Stimulated activated CD4-positive, alpha-beta T cell treated with anti-CD3 and anti-CD28 coated beads, Interleukin-15, amount 100 ng/mL, for 48 hours (primary cell): ENCODE measurements around the gene CDT1.

ENCODE experiments used
- DNase-seq, 2 donors: peaks; one replicate each; pipeline ENCODE4 v3.0.0-alpha.2; 2020; ENCODE audit warnings: low read depth in 2 of 2

The CDT1 gene

DNA sequence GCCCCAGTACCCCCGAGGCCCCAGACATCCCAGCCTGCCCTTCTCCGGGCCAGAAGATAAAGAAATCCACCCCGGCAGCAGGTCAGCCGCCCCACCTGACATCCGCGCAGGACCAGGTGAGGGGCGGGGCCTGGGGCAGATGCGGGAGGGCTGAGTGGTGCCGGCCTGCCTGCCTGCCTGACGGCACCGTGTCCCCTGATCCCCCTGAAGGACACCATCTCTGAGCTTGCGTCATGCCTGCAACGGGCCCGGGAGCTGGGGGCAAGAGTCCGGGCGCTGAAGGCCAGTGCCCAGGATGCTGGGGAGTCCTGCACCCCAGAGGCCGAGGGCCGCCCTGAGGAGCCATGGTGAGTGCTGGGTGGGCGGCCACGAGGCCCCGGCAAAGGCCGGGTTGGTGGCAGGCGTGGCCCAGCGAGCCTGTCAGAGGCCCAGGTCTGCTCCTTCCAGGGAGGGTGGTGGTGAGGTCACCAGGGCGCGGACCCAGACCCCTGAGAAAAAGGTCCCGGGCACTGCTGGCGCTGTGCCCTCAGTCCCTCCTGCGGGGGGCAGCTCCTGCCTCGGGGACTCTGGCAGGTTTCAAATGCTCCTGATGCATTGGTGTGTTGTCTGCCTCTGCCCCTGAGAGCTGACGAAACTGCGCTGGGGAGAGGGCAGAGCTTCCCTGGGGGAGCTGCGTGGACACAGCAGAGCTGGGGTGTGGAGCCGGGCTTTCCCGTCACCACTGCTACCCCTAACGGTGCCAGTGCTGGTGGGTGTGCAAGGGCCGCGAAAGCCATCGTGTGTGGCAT is 1.2 kb downstream of the CDT1 start:
- no peak for DNase-seq

- DNase-seq: no peak
These were observed 1.7 kb downstream of the CDT1 start for GRCh38 chr16:88805340-88805715.

GRCh38 chr16:88805887-88806393 is 2.4 kb downstream of the CDT1 start:
- DNase-seq: no peak

- DNase-seq: no peak
These were observed 3.0 kb downstream of the CDT1 start for GRCh38 chr16:88806491-88807111.

- DNase-seq: no peak
These were observed 3.6 kb downstream of the CDT1 start for GRCh38 chr16:88807142-88807625.

- DNase-seq: no peak
These were observed 4.3 kb downstream of the CDT1 start for GRCh38 chr16:88807626-88808453.

- DNase-seq: no peak
These were observed 5.6 kb downstream of the CDT1 start for GRCh38 chr16:88809068-88809675.

GRCh38 chr16:88809676-88810165 is 6.1 kb downstream of the CDT1 start:
- DNase-seq: no peak

GRCh38 chr16:88810166-88810911 is 6.8 kb downstream of the CDT1 start:
- no peak for DNase-seq

DNA sequence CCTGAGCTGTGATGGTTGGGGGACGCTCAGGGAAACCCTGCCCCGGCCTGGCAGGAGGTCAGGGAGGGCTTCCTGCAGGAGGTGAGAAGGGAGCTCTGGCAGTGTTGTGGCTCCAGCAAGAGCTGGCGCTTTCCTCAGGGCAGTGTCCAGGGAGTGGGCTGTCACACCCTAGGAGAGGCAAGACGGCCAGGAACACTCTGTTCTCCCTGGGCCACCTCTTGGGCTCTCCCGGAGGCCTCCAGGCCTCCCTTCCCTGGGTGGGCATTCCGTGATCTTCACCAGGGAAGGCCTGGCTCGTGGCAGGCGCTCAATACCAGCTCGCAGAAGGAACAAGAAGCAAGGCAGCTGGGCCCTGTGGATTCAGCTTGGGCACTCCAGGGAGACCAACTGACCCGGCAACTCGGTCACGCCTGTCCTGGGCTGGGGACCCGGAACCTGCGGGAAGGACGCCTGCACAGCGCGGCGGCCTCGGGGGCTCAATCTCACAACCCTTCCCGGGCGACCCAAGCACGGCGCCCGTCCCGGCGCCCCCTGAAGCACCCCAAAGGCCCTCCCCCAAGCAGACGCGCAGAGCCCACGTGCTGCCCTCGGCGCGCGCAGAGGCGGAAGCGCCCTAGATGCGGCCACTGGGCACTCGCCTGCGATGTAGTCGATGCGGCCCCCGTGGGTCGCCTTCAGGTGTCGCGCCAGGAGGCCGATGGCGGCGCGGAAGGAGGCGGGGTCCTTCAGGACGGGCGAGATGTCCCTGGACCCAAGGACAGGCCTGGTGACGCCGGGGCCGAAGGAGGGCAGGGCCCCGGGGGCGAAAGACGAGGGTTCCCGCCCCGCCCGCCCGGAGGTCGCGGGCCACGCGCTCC is 7.6 kb downstream of the CDT1 start:
- no peak for DNase-seq

GRCh38 chr16:88811769-88812512 is 8.4 kb downstream of the CDT1 start, which contains the start of gene APRT:
Gene APRT (minus strand): TSS chr16:88811928. CDS start chr16:88811899, 29 bp downstream.
- DNase-seq: peak; percentile 93 to 97

GRCh38 chr16:88812513-88813268 is 9.1 kb downstream of the CDT1 start:
- no peak for DNase-seq

- no peak for DNase-seq
These were observed 9.9 kb downstream of the CDT1 start for GRCh38 chr16:88813269-88814143.

DNA sequence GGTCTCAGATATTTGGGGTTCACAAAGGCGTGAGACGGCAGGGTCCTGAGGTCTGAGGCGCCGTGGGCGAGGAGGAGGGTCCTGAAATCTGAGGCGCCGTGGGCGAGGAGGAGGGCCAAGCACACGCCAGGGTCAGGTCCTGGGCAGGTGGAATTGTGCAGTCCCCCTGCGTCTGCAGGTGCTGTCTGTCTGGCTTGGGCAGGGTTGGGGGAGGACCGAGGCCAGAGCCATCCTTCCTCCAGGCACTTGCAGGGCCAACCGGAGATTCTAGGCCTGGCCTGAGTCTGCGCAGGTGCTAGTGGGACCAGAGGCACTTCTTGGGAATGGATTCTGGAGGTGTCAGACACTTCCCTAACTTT is 10.5 kb downstream of the CDT1 start:
- DNase-seq: no peak

DNA sequence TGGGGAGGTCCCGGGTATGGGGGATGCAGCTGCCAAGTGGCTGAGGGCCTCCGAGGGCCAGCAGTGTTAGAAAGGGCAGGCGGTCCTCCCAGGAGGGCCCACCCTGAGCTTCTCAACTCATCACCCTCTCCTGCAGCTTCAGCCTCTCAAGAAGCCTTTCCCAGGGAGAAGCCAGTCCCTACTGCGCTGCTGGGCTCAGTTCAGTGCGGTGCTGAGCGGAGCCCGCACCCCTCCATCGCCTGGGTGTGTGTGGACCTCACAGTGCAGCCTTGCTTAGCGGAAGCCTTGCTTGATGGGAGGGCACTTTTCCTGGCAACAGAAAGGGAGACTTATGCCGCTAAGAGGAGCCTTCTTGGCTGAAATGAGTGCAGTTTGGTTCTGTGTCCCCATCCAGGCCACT is 11.6 kb downstream of the CDT1 start:
- DNase-seq: no peak

DNA sequence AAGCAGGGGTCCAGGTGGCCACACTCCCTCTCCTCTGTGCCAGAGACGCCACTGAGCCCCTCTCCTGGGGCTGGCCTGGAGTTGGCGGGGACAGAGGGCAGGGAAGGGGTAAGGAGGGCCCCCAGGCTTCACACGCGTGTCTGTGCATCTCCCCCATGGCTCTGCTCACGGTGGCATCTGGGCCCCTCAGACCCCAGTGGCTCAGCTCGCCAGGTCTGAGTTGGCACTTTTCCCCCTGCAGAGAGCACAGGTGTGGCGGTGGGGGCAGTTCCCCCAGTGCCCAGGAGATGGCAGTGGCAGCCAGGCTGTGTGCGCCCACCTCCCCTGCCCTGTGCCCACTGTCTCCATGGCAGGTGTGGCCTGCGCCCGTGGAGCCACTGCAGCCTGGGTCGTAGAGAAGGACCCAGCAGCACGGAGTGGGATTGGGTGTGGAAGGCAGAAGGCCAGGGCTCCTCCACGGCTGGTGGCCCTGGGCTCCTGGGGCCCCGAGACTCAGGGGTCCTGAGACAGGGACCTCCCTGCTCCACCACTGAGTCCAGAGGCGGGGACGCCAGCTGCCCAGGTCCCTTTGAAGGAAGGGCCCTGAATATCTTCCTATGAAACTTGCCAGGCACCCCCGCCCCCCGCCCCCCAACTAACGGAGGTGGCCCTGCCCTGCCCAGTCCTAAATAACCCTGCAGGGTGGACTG is 12.5 kb downstream of the CDT1 start:
- DNase-seq: peak in 1 of 2 donors; percentile 57
